HL-60/S4 treated with retinoic acid at 250 ng/mL for 4 days and 3 days (cell line): Measurements from ENCODE around the gene GRIK2.

ENCODE experiments used
- in situ Hi-C: fragments of 300-500 bp; cut with MboI; formaldehyde crosslinking; loops from 2 replicates; pipeline ENCODE4 v1.7.0; 2022; ENCODE audit warnings: low sequenced_read_pairs

GRIK2 gene

DNA sequence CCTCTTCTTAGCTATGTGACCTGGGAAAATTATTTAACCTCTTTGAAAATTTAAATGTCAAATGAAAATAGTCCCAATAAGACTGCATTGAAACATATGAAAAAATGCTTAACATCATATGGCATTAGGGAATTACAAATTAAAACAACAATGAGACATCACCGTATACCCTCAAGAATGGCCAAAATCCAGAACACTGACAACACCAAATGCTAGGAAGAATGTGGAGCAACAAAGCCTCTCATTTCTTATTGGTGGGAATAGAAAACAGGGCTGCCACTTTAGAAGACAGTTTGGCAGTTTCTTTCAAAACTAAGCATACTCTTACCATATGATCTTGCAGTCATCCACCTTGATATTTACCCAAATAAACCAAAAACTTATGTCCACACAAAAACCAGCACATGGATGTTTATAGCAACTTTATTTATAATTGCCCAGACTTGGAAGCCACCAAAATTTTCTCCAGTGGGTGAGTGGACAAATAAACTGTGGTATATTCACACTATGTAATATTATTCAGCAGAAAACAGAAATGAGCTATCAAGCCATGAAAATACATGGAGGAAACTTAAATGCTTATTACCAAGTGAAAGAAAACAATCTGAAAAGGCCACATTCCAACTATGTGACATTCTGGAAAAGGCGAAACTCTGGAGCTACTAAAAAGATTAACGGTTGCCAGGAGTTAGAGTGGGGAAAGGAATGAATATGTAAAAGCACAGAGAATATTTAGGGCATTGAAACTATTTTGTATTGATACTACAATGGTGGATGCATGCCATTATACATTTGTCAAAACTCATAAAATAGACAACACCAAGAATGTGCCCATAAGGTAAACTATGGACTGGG, 459.9 kb downstream of the GRIK2 start:
- in situ Hi-C loops, result no loop called here

DNA sequence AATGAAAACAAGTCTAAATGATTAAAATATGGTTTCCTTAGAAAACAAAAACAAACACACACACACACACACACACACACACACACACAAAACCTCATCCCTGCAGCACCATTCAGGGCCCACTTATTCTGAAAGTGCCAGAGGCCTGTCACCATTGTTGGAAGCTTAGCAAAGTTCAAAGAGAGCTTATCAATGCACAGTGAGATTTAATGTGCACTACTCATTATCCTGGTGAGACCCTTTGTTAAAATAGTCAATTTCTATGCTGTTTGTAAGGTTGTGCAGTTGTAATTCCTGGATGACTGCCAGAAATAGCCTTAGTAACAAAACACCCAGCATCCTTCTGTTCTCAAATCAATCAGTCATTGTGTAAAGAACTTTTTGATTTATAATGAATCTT, 482.9 kb downstream of the GRIK2 start:
- in situ Hi-C loops, result no loop called here

DNA sequence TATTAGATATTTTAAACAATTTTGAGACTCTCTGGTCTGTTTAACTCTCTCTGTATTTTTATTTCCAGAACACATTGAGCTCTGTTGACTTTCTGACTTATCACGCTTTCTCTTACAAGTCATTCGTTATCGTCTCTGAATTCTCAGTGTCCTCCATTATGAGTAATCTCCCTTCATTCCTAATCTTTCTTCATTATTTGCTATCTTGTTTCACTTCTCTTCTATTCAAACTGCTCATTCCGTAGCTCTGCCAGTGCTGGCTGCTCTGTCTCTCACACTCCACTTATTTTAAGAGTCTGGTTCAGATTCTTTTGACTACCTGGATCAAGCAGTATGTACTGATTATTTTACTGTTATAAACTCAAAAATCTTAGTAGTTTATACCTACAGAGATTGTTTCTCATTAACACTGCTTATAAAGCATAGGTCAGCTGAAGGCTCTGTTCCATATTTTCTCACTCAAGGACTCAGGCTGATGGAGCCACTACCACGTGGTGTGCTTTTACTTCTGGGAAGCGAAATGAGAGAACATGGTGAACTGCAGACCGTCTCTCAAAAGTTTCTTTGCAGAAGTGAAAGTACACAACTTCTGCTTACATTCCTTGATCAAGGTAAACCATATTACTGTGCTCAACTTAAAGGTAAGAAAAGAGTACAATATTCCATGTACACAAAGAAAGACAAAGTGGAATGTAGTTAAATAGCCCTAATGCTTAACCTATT, 485.2 kb downstream of the GRIK2 start:
- in situ Hi-C loops, result no loop called here

DNA sequence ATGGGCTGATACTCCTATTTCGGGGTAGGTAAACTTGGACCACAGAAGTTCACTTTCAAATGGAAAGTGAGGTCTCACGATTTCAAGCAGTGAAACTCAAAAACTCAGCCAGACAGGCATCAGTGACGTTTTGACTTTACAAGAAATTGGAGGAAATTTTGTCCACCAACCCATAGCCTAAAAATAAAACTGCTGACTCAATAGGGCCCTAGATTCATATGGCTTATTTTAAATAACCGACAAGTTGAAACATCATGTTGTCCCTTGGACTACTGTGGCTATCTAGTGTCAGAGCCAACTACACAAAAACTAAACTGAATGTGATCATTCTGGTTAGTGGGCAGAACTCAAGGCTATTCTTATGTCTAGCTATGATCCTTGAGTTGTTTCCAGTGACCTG, 486.3 kb downstream of the GRIK2 start:
- in situ Hi-C loops, result no loop called here

DNA sequence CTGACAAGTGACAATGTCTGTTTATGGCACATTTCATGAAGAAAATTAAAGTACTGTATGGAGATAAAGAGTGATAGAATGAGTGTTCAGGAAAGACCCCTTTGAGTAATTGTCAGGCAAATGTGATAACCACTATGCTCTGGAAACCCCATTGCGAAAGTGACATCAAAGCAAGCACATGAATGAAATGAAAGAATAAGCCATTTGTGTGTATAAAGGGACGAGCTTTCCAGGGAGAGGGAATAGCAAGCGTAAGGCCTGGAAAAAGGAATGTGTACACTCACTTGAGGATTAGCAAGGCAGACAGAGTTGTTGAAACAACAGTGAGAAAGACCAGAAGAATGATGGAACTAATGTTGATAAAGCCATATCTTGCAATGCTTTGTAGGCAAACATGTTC, 490.0 kb downstream of the GRIK2 start:
- in situ Hi-C loops, result no loop called here

DNA sequence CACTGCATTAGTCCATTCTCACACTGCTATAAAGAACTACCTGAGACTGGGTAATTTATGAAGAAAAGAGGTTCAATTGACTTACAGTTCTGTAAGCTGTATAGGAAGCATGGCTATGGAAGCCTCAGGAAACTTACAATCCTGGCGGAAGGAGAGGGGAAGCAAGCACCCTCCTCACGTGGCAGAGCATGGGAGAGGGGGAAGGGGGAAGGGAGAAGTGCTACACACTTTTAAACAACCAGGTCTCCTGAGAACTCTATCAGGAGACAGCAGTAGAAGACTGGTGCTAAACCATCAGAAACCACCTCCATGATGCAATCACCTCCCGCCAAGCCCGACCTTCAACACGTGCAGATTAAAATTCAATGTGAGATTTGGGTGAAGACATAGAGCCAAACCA, 494.0 kb downstream of the GRIK2 start:
- in situ Hi-C loops, result no loop called here

DNA sequence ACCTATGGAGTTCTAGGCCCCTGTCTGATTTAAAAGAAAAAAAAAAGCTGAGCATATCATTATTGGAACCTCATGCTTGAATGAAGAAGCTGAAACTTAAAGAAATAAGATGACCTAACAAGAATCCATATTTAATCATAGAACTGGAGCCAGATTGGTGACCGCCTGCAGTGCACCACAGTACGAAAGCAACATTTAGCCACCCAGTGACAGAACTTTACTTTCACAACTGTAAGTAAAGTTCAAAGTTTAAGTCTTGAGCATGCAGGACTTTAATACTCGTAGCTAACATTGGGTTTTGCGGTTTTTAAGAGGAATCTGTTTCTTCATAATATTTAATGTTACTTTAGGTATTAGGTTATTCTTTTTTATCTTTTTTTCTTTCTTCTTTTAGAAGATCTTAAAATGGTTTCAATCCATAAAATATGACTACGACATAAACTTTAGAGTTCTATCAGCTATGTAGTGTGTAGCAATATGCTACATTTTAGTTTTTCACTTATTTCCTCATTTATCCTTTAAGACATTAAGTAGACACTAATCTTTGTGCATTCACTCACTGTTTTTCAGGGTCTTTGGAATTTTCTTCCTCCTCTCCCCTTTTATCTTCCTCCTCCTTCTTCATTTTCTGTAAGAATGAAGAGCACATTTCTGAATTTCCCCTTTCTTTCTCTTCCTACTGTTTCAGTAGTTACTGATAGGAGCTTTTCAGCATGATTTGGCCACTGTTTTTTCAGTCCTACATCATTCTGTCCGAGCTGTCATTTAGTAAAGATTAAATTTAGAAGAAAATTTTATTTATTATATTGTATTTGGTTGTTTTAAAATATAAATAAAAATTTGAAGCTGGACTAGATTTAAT, 514.1 kb downstream of the GRIK2 start:
- in situ Hi-C loops, result no loop called here

DNA sequence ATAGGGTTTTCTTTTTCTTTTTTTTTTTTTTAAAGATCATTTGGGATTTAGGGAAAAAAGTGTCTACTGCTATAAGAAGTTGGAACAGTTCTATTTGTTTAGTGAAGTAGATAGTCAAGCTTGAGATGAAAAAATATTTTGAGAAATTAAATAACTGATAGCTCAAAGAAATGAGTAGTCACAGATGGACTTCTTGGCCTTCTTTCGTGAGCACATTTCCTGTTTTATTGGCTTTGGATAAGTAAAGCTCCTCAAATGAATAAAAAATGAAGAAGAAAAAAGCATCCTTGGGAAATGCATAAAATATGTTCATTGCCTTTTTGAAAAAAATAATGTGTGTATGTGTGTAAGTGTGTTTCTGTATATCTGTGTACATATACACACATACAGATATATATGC, 515.9 kb downstream of the GRIK2 start:
- in situ Hi-C loops, result no loop called here

DNA sequence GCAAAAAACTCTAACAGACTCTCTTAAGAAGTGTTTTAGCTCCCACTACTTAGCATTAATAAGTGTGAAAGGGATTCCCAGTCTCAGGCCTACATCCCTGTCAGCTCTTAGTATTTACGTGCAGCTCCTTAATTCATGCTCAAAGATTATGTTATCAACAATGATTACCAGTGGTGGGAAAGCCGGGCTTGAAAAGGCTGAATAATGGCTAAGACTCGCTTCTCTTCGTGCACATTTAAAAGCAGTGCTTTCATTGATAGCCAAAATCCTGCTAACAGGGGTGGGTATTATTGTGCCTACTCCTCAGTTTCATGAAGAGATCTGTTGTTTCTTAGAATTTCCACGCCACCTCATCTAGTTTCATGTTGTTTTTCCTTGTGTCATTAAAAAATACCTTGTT, 518.8 kb downstream of the GRIK2 start:
- in situ Hi-C loops, result no loop called here

DNA sequence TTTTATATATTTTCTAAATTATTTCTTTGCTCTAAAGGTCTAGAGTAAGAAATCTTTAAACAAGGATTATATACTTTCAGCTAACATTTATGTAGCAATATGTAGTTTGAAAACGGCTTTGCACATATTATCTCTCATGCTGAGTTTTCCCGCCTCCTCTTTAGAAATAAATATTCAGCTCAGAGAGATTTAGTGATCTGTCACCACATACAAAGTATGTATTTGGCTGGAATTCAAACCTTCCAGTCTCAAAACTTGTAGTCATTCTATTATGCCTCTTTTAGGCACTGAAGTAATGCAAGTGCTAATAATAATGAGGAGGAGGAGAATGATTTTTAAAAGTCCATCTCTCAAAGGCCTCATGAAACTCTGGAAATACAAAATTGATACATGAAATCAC, 525.0 kb downstream of the GRIK2 start:
- in situ Hi-C loops, result no loop called here

DNA sequence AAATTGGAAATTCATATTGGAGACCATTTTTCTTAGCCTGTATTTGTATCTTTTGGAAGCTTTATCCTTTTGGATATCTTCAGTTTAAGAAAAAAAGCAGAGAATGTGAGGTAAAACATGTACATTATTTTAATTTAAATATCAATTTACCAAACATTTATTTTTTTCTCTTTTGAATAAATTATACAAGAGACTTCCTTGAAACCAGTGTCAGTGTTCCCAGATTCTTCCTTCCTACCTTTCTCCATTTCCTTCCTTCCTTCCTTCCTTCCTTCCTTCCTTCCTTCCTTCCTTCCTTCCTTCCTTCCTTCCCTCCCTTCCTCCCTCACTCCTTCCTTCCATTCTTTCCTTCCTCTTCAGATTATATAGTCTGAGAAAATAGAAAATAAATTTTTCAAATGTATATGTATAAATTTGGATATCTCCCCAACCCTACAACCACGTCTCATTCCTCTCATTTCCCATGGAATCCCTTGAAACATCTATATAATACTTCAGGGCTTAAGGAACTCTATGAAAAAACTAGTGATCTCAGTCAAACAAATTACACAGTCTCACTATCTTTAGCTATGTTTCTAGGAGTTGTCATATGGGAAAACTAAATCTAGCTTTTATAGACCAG, 528.4 kb downstream of the GRIK2 start:
- in situ Hi-C loops, result no loop called here

DNA sequence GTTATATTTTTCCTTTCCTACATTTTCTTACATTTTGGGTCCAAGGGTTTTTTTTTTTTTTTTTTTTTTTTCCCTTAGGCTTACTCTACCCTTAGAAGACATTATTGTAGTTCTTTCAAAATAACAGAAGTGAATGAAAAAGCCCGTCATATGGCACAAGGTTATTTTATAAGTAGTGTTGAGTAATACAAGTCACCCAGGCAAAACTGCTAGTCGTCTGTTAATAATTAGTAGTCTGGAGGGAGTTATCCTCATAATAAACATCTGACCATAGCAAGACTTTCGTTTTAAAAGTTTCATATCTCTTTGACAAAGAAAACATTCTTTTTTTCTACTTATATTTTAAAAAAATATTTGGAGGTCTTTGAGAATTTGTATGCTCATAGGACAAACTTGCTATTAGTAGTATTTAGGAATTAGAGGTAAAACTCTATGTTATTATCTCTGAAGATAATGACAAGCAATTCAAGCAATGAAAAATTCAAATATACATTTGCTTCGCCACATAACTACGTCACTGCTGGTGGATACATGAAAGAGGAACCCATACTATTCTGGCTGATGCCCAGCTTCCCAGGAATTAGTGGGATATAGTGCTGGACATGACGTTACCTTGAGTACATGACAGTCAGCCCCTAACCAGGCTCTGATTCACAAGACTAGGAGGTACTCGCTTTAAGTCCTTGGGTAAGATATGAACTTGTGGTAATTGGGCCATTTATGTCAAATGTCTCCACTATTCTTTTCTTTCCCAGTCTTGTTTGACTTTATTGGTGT, 532.8 kb downstream of the GRIK2 start:
- in situ Hi-C loops, result no loop called here

DNA sequence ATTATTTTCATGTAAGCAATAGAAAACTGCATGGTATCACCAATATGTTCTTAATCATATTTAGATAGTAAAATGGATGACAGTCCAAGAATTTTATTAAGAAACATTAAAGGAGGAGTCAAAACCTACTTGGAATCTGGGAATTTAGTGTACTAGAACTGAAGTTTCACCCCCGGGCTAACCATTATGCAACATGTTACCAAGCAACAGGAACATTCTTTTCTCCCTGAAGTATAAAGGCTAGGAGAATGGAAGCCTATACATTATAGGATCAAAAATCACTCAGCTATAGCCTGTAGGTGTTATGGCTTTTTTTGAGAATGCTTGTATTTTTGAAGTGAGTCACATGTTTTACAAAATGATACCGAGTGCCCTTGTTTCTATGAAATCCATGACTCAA, 538.3 kb downstream of the GRIK2 start:
- in situ Hi-C loops, result no loop called here

DNA sequence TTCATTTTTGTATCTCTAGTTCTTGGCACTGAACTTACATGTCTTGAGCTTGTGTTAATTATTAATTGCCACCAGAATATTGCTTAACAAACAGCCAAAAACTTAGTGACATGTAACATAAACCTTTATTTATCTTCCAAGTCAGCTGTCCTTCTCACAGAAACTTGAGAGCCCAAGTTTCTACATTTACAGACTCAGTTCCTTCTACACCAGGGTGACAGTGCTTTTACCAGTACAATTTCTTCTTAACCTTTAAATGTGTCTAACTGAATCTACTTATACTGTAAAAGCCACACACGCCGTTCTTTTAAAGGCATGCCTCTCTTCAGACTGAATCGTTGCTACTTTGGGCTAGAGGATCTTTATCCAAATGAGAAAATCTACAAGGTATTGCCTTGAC, 539.2 kb downstream of the GRIK2 start:
- in situ Hi-C loops, result no loop called here

DNA sequence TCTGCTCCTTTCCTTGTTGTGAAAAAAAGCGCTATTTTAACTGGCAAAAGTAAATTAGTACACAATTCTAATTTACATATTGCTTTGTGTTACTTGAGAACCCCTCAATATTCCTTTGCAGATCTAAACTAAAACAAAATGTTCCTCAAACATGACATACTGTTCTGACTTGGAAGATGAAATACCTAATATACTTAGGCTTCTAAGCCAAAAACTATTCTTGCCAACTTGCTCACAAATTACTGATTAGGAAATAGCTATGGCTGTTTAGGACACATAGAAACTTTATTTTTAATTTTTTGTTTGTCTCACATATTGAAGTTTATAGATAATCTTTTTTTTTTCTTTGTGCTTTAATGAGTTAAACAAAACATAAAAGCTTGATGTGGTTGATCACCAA, 542.2 kb downstream of the GRIK2 start:
- in situ Hi-C loops, result no loop called here

DNA sequence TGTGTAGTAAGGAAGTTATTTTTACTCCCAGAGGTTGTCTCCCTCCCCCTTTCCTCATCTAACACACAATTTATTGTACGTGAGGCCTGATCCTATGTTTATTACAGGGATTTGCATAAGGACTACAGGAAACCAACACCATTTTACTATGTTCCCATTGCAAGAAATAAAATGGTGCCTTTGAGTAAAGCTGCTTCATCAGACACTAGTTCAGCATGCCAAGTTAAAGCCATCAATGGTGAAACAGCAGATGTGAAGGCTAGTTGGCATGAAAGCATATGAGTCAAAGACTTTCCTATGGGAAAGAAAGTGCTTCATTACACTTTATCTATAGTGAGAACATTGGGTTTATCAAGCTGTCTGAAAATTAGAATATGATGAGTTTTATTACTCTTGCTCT, 543.0 kb downstream of the GRIK2 start:
- in situ Hi-C loops, result no loop called here

DNA sequence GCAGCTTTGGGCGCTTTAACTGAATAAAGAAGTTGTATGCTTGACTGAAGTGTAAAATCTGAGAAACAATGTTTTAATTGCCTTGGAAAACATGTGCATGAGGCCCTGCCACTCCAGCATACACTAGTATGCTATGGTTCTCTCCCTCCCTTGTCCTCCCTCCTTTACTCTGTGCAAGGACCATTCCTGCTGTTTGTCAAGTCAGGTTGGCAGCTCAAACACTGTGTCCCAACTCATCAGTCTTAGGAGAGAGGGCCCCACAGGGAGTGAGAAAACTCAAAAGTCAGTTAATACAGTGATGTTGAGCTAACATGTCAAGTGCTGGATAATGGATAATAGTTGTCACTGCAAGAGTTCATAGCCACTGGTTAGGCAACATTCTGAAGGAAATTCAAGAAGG, 543.6 kb downstream of the GRIK2 start:
- in situ Hi-C loops, result no loop called here

DNA sequence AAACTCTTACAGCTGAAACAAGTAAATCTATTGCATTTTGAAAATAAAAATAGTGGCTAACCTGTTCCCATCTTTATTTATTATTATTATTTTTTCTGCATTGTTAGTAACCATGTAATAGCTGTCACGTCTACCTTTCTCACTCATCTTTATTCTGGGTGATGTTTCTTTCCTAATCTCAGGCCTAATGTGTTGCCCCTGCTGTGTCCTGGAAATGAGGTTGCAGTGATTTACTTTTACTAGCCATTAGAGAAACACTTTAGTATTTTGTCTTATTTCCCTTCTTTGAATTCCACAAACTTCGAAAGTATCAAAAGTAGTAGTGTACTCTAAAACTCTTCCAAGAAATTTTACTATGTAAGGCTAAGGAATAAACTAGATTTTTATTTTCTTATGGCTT, 546.9 kb downstream of the GRIK2 start:
- in situ Hi-C loops, result no loop called here

DNA sequence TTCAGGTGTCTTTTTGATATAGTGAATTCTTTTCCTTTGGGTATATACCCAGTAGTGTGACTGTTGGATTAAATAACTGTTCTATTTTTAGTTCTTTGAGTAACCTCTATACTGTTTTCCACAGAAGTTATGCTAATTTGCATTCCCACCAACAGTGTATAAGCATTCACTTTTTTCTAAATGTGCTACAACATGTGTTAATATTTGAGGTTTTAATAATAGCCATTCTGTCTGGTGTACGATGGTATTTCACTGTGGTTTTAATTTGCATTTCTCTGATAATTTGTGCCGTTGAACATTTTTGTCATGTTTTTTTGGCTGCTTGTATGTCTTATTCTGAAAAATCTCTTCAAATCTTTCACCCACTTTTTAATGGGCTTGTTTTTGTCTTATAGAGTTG, 563.5 kb downstream of the GRIK2 start:
- in situ Hi-C loops, result no loop called here

DNA sequence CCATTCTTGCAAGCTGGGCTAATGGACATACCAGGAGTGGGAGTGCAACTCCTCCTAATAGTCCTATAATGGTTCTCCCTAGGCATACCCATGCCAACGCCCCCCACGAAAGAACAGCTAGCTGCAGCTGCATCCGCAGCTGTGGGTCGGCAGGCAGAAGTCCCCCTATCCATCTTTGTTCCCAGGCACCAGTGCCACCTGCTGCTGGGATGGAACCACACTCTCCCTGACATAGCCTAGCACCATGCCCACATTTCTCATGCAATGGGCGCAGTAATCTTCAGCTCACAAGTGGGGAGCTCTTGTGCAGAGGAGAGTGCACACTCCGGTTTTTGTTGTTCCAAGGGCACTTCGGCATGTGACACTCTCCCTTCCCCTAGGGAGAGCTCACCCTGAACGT, 567.8 kb downstream of the GRIK2 start:
- in situ Hi-C loops, result no loop called here
